ENCODE measurements around the gene KLHDC8A.

DNA sequence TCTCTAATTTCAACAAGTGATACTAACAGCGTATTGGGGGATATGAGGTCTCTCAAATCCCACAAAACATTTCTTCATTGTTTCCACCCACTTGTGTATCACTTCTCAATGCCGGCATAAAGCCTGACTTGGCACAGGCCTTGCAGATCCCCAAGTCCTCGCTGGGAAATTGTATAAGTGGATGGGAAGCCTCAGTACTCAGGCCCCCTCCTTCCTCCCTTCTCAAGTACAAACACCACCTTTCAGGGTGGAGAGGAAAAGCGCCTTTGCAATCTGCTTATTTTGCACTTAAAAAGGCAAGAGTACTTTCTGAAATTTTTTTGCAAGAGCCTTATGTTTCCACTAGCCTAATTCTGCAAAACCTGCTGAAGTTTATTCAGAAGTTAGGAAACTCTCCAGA, 25.8 kb upstream of the KLHDC8A start:
- TF ChIP-seq, protein P1, sequence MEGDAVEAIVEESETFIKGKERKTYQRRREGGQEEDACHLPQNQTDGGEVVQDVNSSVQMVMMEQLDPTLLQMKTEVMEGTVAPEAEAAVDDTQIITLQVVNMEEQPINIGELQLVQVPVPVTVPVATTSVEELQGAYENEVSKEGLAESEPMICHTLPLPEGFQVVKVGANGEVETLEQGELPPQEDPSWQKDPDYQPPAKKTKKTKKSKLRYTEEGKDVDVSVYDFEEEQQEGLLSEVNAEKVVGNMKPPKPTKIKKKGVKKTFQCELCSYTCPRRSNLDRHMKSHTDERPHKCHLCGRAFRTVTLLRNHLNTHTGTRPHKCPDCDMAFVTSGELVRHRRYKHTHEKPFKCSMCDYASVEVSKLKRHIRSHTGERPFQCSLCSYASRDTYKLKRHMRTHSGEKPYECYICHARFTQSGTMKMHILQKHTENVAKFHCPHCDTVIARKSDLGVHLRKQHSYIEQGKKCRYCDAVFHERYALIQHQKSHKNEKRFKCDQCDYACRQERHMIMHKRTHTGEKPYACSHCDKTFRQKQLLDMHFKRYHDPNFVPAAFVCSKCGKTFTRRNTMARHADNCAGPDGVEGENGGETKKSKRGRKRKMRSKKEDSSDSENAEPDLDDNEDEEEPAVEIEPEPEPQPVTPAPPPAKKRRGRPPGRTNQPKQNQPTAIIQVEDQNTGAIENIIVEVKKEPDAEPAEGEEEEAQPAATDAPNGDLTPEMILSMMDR (IDR thresholded peaks at IDR 0.05 in 4 of 5, conservative IDR thresholded peaks at IDR 0.05 in 1 of 5), result no peak
- no peak for TF ChIP-seq POLR2A (IDR thresholded peaks at IDR 0.05)

Measured in gastrocnemius medialis (tissue), 4 donors.